ENCODE results near the gene AFAP1L2.

Gene AFAP1L2

GRCh38 chr10:114408968-114409444 lies 4.7 kb upstream of the AFAP1L2 start:
- no peak for TF ChIP-seq CTCF (IDR thresholded peaks at IDR 0.05; ENCODE audit: low read depth, low read length)
- no peak overlapping the region for H3K4me3 ChIP-seq (replicated peaks in 1 of 2; ENCODE audit: low read depth in 2 of 2, low read length in 2 of 2)
- DNase-seq (ENCODE audit: low read depth in 2 of 2), result peak in 1 of 2 donors; percentile 37

GRCh38 chr10:114408112-114408967 lies 4.0 kb upstream of the AFAP1L2 start:
- no peak overlapping the region for H3K4me3 ChIP-seq (replicated peaks in 1 of 2; ENCODE audit: low read depth in 2 of 2, low read length in 2 of 2)
- TF ChIP-seq CTCF (IDR thresholded peaks at IDR 0.05; ENCODE audit: low read depth, low read length), result no peak
- no peak for DNase-seq (ENCODE audit: low read depth in 2 of 2)

- DNase-seq (ENCODE audit: low read depth in 2 of 2), result no peak
- no peak overlapping the region for H3K4me3 ChIP-seq (replicated peaks in 1 of 2; ENCODE audit: low read depth in 2 of 2, low read length in 2 of 2)
- no peak for TF ChIP-seq CTCF (IDR thresholded peaks at IDR 0.05; ENCODE audit: low read depth, low read length)
Measured at GRCh38 chr10:114406455-114406854, 2.2 kb upstream of the AFAP1L2 start.

- TF ChIP-seq CTCF (IDR thresholded peaks at IDR 0.05; ENCODE audit: low read depth, low read length), result no peak
- no peak for DNase-seq (ENCODE audit: low read depth in 2 of 2)
- no peak overlapping the region for H3K4me3 ChIP-seq (replicated peaks in 1 of 2; ENCODE audit: low read depth in 2 of 2, low read length in 2 of 2)
Measured at GRCh38 chr10:114405011-114405350, 679 bp upstream of the AFAP1L2 start.

GRCh38 chr10:114403541-114404161 lies 651 bp downstream of the AFAP1L2 start:
- no peak for TF ChIP-seq CTCF (IDR thresholded peaks at IDR 0.05; ENCODE audit: low read depth, low read length)
- peak overlapping the region in 1 of 2 donors; percentile 50 for H3K4me3 ChIP-seq (replicated peaks in 1 of 2; ENCODE audit: low read depth in 2 of 2, low read length in 2 of 2)
- no peak for DNase-seq (ENCODE audit: low read depth in 2 of 2)

- TF ChIP-seq CTCF (IDR thresholded peaks at IDR 0.05; ENCODE audit: low read depth, low read length), result no peak
- DNase-seq (ENCODE audit: low read depth in 2 of 2), result no peak
- H3K4me3 ChIP-seq (replicated peaks in 1 of 2; ENCODE audit: low read depth in 2 of 2, low read length in 2 of 2), result peak overlapping the region in 1 of 2 donors; percentile 50
Measured at GRCh38 chr10:114402871-114403540, 1.3 kb downstream of the AFAP1L2 start.
